HG03045 (cell line): ENCODE results near the gene TPP2.

Experiments used
- ATAC-seq: cut with Tn5 transposase; IDR thresholded peaks from one replicate; pipeline ENCODE4 v1.9.1; 2021; ENCODE audit warnings: mild to moderate bottlenecking, moderate library complexity; ENCODE audit not compliant: unreplicated experiment

Gene TPP2

GRCh38 chr13:102692491-102692826, 95.7 kb downstream of the TPP2 start:
- ATAC-seq: no peak

GRCh38 chr13:102693250-102693649, 96.5 kb downstream of the TPP2 start:
- ATAC-seq: no peak

- ATAC-seq: no peak
Observed at GRCh38 chr13:102693776-102694175, 97.0 kb downstream of the TPP2 start.

GRCh38 chr13:102694937-102695336, 98.2 kb downstream of the TPP2 start, which contains the start of gene METTL21C:
TSS of gene METTL21C (minus strand) at chr13:102695044. CDS start at chr13:102694498, 546 bp downstream.
- ATAC-seq: no peak

- ATAC-seq: no peak
Observed at GRCh38 chr13:102696465-102696864, 99.7 kb downstream of the TPP2 start.

GRCh38 chr13:102697264-102697663, 100.5 kb downstream of the TPP2 start:
- ATAC-seq: no peak

- no peak for ATAC-seq
Observed at GRCh38 chr13:102697929-102698648, 101.3 kb downstream of the TPP2 start.

GRCh38 chr13:102698649-102698980, 101.8 kb downstream of the TPP2 start:
- ATAC-seq: no peak

- ATAC-seq: no peak
Observed at GRCh38 chr13:102699504-102699903, 102.7 kb downstream of the TPP2 start.

- no peak for ATAC-seq
Observed at GRCh38 chr13:102700088-102701031, 103.6 kb downstream of the TPP2 start.

GRCh38 chr13:102701331-102701730, 104.5 kb downstream of the TPP2 start:
- ATAC-seq: no peak

- ATAC-seq: no peak
Observed at GRCh38 chr13:102702965-102703725, 106.4 kb downstream of the TPP2 start.

GRCh38 chr13:102703726-102704035, 106.9 kb downstream of the TPP2 start:
- ATAC-seq: no peak

- no peak for ATAC-seq
Observed at GRCh38 chr13:102704238-102705058, 107.7 kb downstream of the TPP2 start.

- no peak for ATAC-seq
Observed at GRCh38 chr13:102707467-102707866, 110.7 kb downstream of the TPP2 start.

GRCh38 chr13:102708211-102708610, 111.4 kb downstream of the TPP2 start:
- no peak for ATAC-seq

- ATAC-seq: no peak
Observed at GRCh38 chr13:102708991-102709390, 112.2 kb downstream of the TPP2 start.

GRCh38 chr13:102709536-102709935, 112.8 kb downstream of the TPP2 start:
- no peak for ATAC-seq

- ATAC-seq: no peak
Observed at GRCh38 chr13:102710261-102710679, 113.5 kb downstream of the TPP2 start.

GRCh38 chr13:102715447-102715846, 118.7 kb downstream of the TPP2 start:
- ATAC-seq: no peak

GRCh38 chr13:102718746-102719145, 122.0 kb downstream of the TPP2 start:
- ATAC-seq: no peak
